Natural killer cell (primary cell): ENCODE measurements around the gene ZNF532. TPM values are rescaled to one million over a fixed set of nuclear protein-coding genes. Genes with fewer than 3 reads are reported as not detected.

Source experiments
- ATAC-seq, 3 donors: fragments of 150-1000 bp in 2 of 3; fragments of 200-7000 bp in 1 of 3; cut with Tn5 transposase; 1 replicate in 1 of 3; 2 replicates in 2 of 3; pipeline ENCODE4 v1.10.0; 2021; ENCODE audit warnings: mild to moderate bottlenecking in 2 of 3, moderate library complexity in 2 of 3
- DNase-seq, 2 donors: peaks; one replicate each; pipeline versions ENCODE4 v3.0.0 to v3.0.0-alpha.2; 2013 to 2021; ENCODE audit warnings: mixed read lengths in 1 of 2
- H3K27ac ChIP-seq: one replicate; pipeline ENCODE4 v1.5.1; 2013; ENCODE audit warnings: mild to moderate bottlenecking, low read length
- H3K27me3 ChIP-seq: one replicate; pipeline ENCODE4 v1.6.1; 2013; ENCODE audit warnings: low read length; ENCODE audit not compliant: control insufficient read depth, insufficient read depth
- H3K36me3 ChIP-seq: one replicate; pipeline ENCODE4 v1.6.1; 2013; ENCODE audit warnings: low read length; ENCODE audit not compliant: control insufficient read depth, insufficient read depth
- H3K4me1 ChIP-seq: one replicate; pipeline ENCODE4 v1.6.1; 2013; ENCODE audit warnings: low read length; ENCODE audit not compliant: control insufficient read depth, insufficient read depth
- H3K4me3 ChIP-seq: one replicate; pipeline ENCODE4 v1.5.1; 2013; ENCODE audit warnings: low read length
- H3K9me3 ChIP-seq: one replicate; pipeline ENCODE4 v1.6.1; 2013; ENCODE audit warnings: low read length; ENCODE audit not compliant: control insufficient read depth, insufficient read depth
- H3K27ac Mint-ChIP-seq, 2 donors: one replicate each; pipeline ENCODE4 v1.8.0; 2022; ENCODE audit warnings: mild to moderate bottlenecking in 2 of 2, mixed read lengths in 2 of 2, moderate library complexity in 1 of 2
- H3K27me3 Mint-ChIP-seq, 2 donors: one replicate each; pipeline ENCODE4 v1.8.0; 2022; ENCODE audit warnings: low read depth in 2 of 2, mixed read lengths in 2 of 2
- H3K36me3 Mint-ChIP-seq: one replicate; pipeline ENCODE4 v1.8.0; 2022; ENCODE audit warnings: mixed read lengths
- H3K4me1 Mint-ChIP-seq, 2 donors: one replicate each; pipeline ENCODE4 v1.8.0; 2022; ENCODE audit warnings: mixed read lengths in 2 of 2
- H3K4me3 Mint-ChIP-seq: one replicate; pipeline ENCODE4 v1.8.0; 2022; ENCODE audit warnings: mild to moderate bottlenecking, moderate library complexity, mixed read lengths
- H3K9me3 Mint-ChIP-seq, 2 donors: one replicate each; pipeline ENCODE4 v1.8.0; 2022; ENCODE audit warnings: mixed read lengths in 2 of 2
- WGBS: methylation state at CpG from one replicate; pipeline ENCODE4 v1.1.7; 2013; ENCODE audit warnings: missing lambda C conversion rate; ENCODE audit not compliant: insufficient coverage; 5-methylcytosine and 5-hydroxymethylcytosine counted together
- intact Hi-C: fragments of 100-400 bp; cut with micrococcal nuclease; formaldehyde crosslinking; loops from one replicate; pipeline ENCODE4 v1.14.2; 2022
- total RNA-seq, 4 donors: library from RNA; stranded (reverse); fragments of 120-200 nt in 1 of 4; gene quantifications; one replicate each; pipeline versions ENCODE4 v1.2.3 to v1.2.4, GENCODE V29; 2013 to 2022
- TF ChIP-seq, protein P1 (sequence below): fragments of 200-600 bp; IDR thresholded peaks from one replicate; pipeline ENCODE4 v1.8.0; 2022; ENCODE audit warnings: antibody characterized with exemption

The ZNF532 gene
- total RNA-seq, 3 donors from 2014 or later (not counting 1 experiment from before 2014, with no cell fraction given), result 4.8 to 28.5 (median 6.1) TPM

DNA sequence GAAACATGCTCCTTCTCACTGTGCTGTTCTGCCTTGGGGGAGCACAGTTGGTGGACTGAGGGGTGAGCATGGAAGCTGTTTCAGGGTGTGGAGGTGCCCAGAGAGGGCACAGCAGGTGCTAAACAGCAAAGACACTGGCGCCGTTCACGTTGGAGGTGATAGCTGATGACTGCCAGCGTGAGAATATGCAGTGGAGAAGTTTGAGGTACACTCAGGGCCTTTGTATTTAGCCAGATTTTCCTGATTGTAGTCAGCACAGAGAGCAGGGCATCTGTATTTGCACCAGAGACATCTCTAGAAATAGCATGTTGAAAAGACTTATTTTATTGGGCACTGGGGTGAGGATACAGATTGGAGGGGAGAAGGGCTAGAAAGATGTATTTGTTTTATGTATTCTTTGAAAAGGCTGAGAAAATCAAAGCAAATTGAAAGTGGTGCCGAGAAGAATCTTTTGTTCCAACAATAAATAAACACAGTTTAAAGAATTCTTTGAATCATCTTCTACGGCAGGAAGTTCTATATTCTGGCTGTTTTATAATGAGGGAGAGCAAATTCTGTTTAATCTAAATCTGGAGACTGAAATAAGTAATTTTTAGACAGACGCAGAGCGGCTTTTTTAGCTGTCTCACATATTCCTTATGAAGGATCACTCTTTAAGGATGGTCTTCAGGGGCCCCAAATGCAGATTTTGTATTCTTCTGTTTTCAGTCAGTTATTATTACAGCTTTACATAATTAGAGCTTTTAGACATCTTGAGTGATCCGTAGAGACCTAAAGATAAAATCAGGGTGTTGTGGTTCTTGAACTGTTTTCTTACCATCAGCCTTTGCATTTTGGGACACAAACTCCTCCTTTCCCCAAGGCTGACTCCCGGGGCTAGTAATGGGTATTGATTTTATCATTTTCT, 7.1 kb downstream of the ZNF532 start:
- H3K27me3 Mint-ChIP-seq, result peaks cover 16 to 50% of the 10 kb centered on the region in 2 donors
- 88% methylated on average over 6 of the region's 10 CpGs for WGBS

GRCh38 chr18:58878640-58879039, 14.0 kb downstream of the ZNF532 start:
- ATAC-seq, result no peak
- TF ChIP-seq, protein P1, sequence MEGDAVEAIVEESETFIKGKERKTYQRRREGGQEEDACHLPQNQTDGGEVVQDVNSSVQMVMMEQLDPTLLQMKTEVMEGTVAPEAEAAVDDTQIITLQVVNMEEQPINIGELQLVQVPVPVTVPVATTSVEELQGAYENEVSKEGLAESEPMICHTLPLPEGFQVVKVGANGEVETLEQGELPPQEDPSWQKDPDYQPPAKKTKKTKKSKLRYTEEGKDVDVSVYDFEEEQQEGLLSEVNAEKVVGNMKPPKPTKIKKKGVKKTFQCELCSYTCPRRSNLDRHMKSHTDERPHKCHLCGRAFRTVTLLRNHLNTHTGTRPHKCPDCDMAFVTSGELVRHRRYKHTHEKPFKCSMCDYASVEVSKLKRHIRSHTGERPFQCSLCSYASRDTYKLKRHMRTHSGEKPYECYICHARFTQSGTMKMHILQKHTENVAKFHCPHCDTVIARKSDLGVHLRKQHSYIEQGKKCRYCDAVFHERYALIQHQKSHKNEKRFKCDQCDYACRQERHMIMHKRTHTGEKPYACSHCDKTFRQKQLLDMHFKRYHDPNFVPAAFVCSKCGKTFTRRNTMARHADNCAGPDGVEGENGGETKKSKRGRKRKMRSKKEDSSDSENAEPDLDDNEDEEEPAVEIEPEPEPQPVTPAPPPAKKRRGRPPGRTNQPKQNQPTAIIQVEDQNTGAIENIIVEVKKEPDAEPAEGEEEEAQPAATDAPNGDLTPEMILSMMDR, result no peak
- 87% methylated on average over 3 of the region's 3 CpGs for WGBS

More for the DNA sequence above, 7.1 kb downstream of the ZNF532 start:
- intact Hi-C loops, result no loop called here
- Histone ChIP-seq H3K27ac (no peak overlapping the region), H3K4me3 (no peak overlapping the region), H3K9me3 (no peaks in the 10 kb centered on the region), H3K4me1 (no peaks in the 10 kb centered on the region), H3K36me3 (no peaks in the 10 kb centered on the region), H3K27me3 (no peaks in the 10 kb centered on the region)
- Mint-ChIP-seq H3K4me1 (no peaks in the 10 kb centered on the region), H3K9me3 (no peaks in the 10 kb centered on the region), H3K27ac (no peak overlapping the region), H3K4me3 (no peak overlapping the region), H3K36me3 (no peaks in the 10 kb centered on the region)
- DNase-seq (no peak), ATAC-seq (no peak)
- TF ChIP-seq, protein P1, result no peak

GRCh38 chr18:58881477-58881876, 16.8 kb downstream of the ZNF532 start:
- Mint-ChIP-seq H3K4me3 (no peak overlapping the region), H3K9me3 (no peaks in the 10 kb centered on the region), H3K27me3 (peaks cover 0 to 3% of the 10 kb centered on the region in 2 donors), H3K4me1 (no peaks in the 10 kb centered on the region), H3K27ac (no peak overlapping the region), H3K36me3 (no peaks in the 10 kb centered on the region)
- Histone ChIP-seq H3K36me3 (no peaks in the 10 kb centered on the region), H3K9me3 (no peaks in the 10 kb centered on the region), H3K27me3 (no peaks in the 10 kb centered on the region), H3K27ac (no peak overlapping the region), H3K4me3 (no peak overlapping the region), H3K4me1 (no peaks in the 10 kb centered on the region)
- DNase-seq, result no peak
- no peak for ATAC-seq
- TF ChIP-seq, protein P1, result no peak
- 75% methylated on average over 2 of the region's 2 CpGs for WGBS
- intact Hi-C loops, result no loop called here

More at GRCh38 chr18:58878640-58879039, 14.0 kb downstream of the ZNF532 start:
- Mint-ChIP-seq H3K4me1 (no peaks in the 10 kb centered on the region), H3K27ac (no peak overlapping the region), H3K36me3 (no peaks in the 10 kb centered on the region), H3K4me3 (no peak overlapping the region), H3K9me3 (no peaks in the 10 kb centered on the region), H3K27me3 (peaks cover 0 to 3% of the 10 kb centered on the region in 2 donors)
- intact Hi-C loops, result no loop called here
- Histone ChIP-seq H3K27ac (no peak overlapping the region), H3K9me3 (no peaks in the 10 kb centered on the region), H3K36me3 (no peaks in the 10 kb centered on the region), H3K4me3 (no peak overlapping the region), H3K27me3 (no peaks in the 10 kb centered on the region), H3K4me1 (no peaks in the 10 kb centered on the region)
- no peak for DNase-seq
